Neutrophil (primary cell): Measurements from ENCODE around the gene PDP2.

Source experiments
- H3K27ac ChIP-seq: fragments of 200-600 bp; sonication (generic); 2 replicates; pipeline ENCODE4 v1.5.1; 2016; ENCODE audit warnings: mild to moderate bottlenecking, moderate library complexity
- H3K27me3 ChIP-seq: fragments of 200-600 bp; sonication (generic); 2 replicates; pipeline ENCODE4 v1.6.0; 2016; ENCODE audit warnings: mild to moderate bottlenecking
- H3K36me3 ChIP-seq: fragments of 200-600 bp; sonication (generic); 2 replicates; pipeline ENCODE4 v1.5.1; 2017
- H3K4me1 ChIP-seq, 2 experiments: fragments of 200-600 bp in 1 of 2; sonication (generic) in 1 of 2; 1 replicate in 1 of 2; 2 replicates in 1 of 2; pipeline versions ENCODE4 v1.5.1 to v1.6.1; 2013 to 2016; ENCODE audit warnings: low read depth in 1 of 2, low read length in 1 of 2, mild to moderate bottlenecking in 1 of 2, moderate library complexity in 1 of 2; ENCODE audit not compliant: control insufficient read depth in 1 of 2, insufficient read depth in 1 of 2
- H3K4me3 ChIP-seq, 2 experiments: fragments of 200-600 bp in 1 of 2; sonication (generic) in 1 of 2; 1 replicate in 1 of 2; 2 replicates in 1 of 2; pipeline ENCODE4 v1.5.1; 2013 to 2016; ENCODE audit warnings: low read depth in 1 of 2, low read length in 1 of 2, mild to moderate bottlenecking in 1 of 2, moderate library complexity in 1 of 2
- H3K9me3 ChIP-seq: fragments of 200-600 bp; sonication (generic); 2 replicates; pipeline ENCODE4 v1.5.1; 2016
- CTCF ChIP-seq: fragments of 200-600 bp; sonication (generic); IDR thresholded peaks from 2 replicates; pipeline ENCODE4 v1.5.1; 2016; ENCODE audit warnings: antibody characterized with exemption

Gene PDP2

DNA sequence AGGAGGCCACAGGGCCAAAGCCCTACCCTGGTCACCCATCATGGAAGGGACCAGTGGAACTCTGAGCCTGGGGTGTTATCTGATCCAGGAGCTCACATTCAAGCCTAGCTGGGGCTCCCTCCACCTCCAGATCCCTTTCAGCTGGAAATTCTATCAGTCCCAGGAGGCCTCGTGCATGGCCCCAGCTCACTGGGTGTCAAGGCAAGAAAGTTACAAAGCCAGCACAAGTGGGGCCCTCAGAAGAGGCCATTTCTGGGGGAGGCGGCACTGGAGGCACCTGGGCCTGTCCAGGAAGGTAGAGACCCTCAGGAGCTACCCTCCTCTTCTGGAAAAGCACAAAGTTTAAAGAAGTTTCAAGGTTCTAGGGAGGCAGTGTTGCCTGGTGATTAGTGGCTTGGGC, 31.3 kb upstream of the PDP2 start:
- Histone ChIP-seq H3K36me3 (no peaks in the 10 kb centered on the region), H3K4me3 (no peak overlapping the region), H3K27me3 (peaks cover 37% of the 10 kb centered on the region), H3K27ac (no peak overlapping the region), H3K4me1 (peaks cover 0 to 10% of the 10 kb centered on the region in 2 experiments), H3K9me3 (no peaks in the 10 kb centered on the region)
- no peak for TF ChIP-seq CTCF

DNA sequence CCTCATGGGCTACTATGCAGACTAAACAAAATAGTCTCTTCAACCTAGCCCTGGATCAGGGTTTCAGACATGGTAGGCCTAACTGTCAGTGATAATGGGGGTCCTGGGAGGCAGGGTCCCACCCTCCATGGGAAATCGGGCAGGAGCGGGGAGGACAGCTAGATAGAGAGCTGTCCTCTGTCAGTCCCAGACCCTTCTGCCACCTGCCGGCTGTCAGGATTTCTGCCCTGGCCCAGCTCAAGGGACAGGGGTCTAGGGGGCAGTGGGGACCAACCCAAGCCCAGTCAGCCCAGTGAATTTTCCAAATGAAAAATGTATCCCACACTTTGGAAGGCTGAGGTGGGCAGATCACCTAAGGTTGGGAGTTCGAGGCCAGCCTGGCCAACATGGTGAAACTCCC, 30.8 kb upstream of the PDP2 start:
- Histone ChIP-seq H3K9me3 (no peaks in the 10 kb centered on the region), H3K27me3 (peaks cover 32% of the 10 kb centered on the region), H3K27ac (no peak overlapping the region), H3K4me1 (peaks cover 0 to 5% of the 10 kb centered on the region in 2 experiments), H3K36me3 (no peaks in the 10 kb centered on the region), H3K4me3 (no peak overlapping the region)
- TF ChIP-seq CTCF: no peak

DNA sequence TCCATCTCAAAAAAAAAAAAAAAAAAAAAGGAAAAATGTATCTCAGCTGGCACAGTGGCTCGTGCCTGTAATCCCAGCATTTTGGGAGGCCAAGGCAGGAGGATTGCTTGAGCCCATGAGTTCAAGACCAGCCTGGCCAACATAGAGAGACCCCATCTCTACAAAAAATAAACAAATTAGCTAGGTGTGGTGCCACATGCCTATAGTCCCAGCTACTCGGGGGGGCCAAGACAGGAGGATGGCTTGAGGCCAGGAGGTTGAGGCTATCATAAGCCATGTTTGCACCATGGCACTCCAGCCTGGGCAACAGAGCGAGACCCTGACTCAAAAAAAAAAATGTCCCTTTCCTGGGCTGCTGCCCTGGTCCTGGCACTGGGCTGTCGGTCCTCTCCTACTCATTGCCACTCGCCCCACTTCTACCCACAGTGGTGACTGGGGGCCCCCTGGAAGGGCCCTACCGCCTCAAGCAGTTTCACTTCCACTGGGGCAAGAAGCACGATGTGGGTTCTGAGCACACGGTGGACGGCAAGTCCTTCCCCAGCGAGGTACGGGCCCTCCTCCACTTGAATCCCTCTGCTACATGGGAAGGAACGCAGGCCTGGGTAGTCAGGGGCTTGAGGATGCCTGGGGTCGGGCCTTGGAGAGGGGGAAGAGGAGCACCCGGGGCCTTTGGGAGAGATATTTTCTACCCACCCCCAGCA, 30.1 kb upstream of the PDP2 start:
- no peaks in the 10 kb centered on the region for H3K4me1 ChIP-seq

GRCh38 chr16:66851166-66851964, 28.9 kb upstream of the PDP2 start:
- H3K4me1 ChIP-seq: no peaks in the 10 kb centered on the region
- H3K4me3 ChIP-seq: no peak overlapping the region
- no peaks in the 10 kb centered on the region for H3K36me3 ChIP-seq
- no peak for TF ChIP-seq CTCF
- H3K9me3 ChIP-seq: no peaks in the 10 kb centered on the region
- H3K27me3 ChIP-seq: peaks cover 14% of the 10 kb centered on the region
- no peak overlapping the region for H3K27ac ChIP-seq

More for the DNA sequence above, 30.1 kb upstream of the PDP2 start:
- Histone ChIP-seq H3K4me3 (no peak overlapping the region), H3K36me3 (no peaks in the 10 kb centered on the region), H3K9me3 (no peaks in the 10 kb centered on the region), H3K27ac (no peak overlapping the region), H3K27me3 (peaks cover 25% of the 10 kb centered on the region)
- TF ChIP-seq CTCF: no peak

- Histone ChIP-seq H3K27me3 (no peaks in the 10 kb centered on the region), H3K27ac (no peak overlapping the region), H3K9me3 (no peaks in the 10 kb centered on the region), H3K36me3 (no peaks in the 10 kb centered on the region), H3K4me1 (no peaks in the 10 kb centered on the region), H3K4me3 (no peak overlapping the region)
- TF ChIP-seq CTCF: no peak
Measured at GRCh38 chr16:66853261-66854139, 26.8 kb upstream of the PDP2 start.
